GM21723 (cell line): ENCODE results near the gene HMG20B.
"Not testable (repeated sequence)": the region's sequence is repeated elsewhere in the genome, so short reads cannot be mapped to it uniquely, and the experiment has no call there.

ENCODE experiments used
- ATAC-seq: cut with Tn5 transposase; IDR thresholded peaks from one replicate; pipeline ENCODE4 v1.9.1; 2021; ENCODE audit warnings: mild to moderate bottlenecking, moderate library complexity; ENCODE audit not compliant: unreplicated experiment

The HMG20B gene

GRCh38 chr19:3578390-3578789, 5.6 kb downstream of the HMG20B start:
- no peak for ATAC-seq

DNA sequence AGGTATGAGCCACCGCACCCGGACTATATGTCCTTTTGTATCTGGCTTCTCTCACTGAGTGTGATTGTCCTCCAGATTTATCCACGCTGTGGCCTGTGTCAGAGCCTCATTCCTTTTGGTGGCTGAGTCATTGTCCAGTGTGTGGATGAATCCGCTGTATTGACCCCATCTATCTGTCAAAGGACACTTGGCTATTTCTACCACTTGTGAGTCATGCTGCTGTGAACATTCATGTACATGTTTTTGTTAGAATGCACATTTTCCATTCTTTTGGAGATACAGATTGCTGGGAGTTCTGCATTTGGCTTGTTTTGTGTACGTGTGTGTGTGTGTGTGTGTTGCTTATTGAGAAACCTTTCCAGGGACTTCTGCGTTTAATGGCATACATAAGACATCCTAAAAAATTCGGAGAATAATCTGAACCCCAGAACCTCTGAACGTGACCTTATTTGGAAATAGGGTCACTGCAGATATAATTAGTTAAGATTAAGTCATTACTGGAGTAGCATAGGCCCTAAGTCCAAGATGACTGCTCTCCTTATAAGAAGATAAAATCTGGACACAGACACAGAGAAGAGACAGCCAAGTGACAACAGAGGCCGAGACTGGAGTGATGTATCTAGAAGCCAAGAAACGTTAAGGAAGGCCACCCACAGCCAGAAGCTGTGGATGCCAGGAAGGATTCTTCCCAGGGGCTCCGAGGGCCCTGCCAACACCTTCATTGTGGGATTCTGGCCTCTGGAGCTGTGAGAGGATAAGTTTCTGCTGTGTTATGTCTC, 7.6 kb downstream of the HMG20B start:
- no peak for ATAC-seq

GRCh38 chr19:3581792-3582191, 9.0 kb downstream of the HMG20B start:
- ATAC-seq = not testable (repeated sequence)

DNA sequence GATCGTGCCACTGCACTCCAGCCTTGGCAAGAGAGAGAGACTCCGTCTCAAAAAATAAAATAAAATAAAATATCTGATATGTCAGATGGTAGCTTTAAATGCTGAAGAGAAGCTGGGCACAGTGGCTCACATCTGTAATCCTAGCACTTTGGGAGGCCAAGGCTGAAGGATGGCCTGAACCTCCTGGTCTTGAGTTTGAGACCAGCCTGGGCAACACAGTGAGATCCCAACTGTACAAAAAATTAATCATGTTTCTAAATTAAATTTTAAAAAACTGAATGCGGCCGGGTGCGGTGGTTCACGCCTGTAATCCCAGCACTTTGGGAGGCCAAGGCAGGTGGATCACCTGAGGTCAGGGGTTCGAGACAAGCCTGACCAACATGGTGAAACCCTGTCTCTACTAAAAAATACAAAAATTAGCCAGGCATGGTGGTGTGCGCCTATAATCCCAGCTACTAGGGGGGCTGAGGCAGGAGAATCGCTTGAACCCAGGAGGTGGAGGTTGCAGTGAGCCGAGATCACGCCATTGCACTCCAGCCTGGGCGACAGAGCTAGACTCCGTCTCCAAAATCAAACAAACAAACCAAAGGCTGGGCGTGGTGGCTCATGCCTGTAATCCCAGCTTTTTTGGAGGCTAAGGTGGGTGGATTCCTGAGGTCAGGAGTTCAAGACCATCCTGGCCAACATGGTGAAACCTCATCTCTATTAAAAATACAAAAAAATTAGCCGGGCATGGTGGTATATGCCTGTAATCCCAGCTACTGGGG, 11.5 kb downstream of the HMG20B start:
- ATAC-seq = not testable (repeated sequence)

- ATAC-seq = no peak
Measured at GRCh38 chr19:3585301-3586126, 12.8 kb downstream of the HMG20B start, which contains the start of gene GIPC3. GIPC3 (plus strand) TSS chr19:3585478; CDS start chr19:3585598, 120 bp downstream.

DNA sequence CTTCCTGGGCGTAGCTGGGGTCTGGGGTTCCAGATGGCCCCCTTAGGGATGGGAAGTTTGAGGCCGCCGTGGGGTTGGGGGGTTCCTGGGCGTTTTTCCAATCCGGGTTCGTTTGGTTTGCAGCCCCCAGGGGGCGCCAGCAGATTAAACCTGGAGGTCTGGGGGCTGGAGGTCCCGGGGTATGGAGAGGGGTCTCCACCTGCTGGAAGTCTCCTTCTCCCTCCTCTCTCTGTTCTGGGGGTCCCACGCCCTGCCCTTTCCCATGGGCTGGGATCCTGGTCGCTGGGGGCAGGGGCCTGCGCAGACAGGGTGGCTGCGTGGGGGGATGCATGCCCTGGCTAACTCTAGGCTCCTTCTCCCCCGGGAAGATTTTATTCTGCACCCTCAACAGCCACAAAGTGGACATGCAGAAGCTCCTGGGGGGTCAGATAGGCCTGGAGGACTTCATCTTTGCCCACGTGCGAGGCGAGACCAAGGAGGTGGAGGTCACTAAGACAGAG, 13.4 kb downstream of the HMG20B start:
- ATAC-seq = no peak

DNA sequence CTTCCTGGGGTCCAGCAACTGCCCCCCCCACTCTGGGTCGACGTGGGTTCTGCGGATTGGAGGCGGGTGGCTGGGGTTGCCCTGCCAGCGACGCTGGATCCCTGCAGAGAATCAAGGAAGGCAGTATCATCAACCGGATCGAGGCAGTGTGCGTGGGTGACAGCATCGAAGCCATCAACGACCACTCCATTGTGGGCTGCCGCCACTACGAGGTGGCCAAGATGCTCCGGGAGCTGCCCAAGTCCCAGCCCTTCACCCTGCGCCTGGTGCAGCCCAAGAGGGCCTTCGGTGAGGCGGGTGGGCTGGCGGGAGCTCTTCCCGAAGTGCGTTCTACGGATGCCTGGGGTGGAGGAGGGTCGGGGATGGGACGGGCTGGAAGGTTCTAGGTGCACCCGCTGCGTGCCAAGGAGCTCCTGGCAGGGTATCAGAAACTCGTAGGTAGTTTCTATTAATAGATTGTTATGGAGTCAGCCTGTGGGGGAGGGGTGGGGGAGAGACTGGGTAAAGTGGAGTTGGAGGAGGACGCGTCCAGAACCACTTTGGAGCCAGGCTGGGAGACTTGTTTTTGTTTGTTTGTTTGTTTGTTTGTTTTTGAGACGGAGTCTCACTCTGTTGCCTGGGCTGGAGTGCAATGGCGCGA, 14.1 kb downstream of the HMG20B start:
- no peak for ATAC-seq

DNA sequence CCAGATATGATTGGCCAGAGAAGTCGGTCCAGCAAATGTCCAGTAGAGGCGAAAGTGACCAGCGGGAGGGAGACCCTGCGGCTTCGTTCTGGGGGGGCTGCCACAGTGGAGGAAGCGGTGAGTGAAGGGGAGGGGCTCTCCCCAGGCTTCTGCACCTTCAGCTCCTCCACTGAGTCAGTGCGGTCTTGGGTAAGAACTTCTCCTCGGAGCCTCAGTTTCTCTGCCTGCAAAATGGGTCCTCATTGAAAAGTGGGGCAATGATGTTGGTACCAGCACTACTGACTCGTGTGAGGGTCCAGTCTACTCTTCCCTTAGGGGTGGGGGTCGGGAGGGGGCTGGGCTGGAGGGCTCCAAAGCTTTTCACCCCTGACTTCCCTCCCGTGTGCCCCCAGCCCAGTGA, 16.7 kb downstream of the HMG20B start:
- ATAC-seq = no peak

GRCh38 chr19:3589949-3590348, 17.2 kb downstream of the HMG20B start:
- ATAC-seq = no peak

GRCh38 chr19:3590991-3591659, 18.4 kb downstream of the HMG20B start:
- ATAC-seq = no peak

- no peak for ATAC-seq
Measured at GRCh38 chr19:3591876-3592613, 19.3 kb downstream of the HMG20B start.

GRCh38 chr19:3593156-3593555, 20.4 kb downstream of the HMG20B start:
- ATAC-seq = no peak

DNA sequence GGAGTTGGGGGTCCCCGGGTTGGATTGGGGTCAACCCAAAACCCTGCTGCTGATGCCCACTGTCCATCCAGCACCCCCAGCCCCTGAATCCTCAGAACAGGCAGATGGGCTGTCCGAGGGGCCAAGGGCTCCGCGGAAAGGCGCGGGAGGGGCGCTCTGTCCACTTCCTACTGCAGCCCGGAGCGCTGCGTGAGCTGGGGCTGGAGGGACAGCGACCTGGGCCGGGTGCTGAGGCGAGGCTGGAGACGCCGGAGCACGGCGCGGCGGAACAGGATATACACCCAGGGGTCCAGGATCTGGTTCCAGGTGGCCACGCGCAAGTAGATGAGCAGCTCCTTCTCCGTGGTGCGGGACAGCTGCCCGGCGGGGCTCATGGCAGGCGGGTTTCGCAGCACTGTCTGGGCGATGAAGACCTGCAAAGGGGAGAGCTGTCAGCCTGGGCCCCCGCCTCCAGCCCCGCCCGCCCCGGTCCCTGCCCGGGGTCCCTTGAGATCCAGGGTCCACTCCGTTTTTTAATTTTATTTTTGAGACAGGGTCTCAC, 22.8 kb downstream of the HMG20B start:
- no peak for ATAC-seq

DNA sequence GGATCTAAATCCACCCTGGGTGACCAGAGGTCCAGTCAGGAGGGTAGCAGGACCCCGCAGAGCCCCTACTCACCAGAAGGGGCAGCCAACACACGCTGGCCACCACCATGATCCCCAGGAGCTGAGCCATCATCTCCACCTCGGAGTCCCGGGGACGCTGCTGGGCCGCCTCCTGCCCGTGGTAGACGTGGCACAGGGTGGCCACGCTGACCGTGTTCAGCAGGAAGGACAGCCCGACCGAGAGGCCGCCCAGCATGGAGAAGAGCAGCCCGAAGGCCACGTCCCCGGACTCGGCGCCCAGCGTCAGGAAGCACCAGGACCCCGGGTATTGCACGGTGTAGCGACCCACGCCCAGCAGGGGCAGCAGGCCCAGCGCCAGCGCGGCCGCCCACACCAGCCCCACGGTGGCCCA, 27.0 kb downstream of the HMG20B start:
- ATAC-seq = no peak

DNA sequence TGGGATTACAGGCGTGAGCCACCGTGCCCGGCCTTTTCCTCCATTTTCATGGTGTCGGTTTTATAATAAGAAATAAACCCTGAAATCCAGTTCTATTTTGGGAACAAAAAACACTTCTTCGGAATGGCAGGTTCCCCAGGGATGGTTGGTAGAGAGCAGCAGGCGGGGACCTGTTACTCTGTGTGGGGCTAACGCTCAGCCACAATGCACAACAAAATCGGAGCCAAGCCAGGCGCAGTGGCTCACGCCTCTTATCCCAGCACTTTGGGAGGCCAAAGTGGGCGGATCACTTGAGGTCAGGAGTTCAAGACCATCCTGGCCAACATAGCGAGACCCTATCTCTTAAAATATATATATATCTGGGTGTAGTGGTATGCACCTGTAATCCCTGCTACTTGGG, 28.3 kb downstream of the HMG20B start:
- no peak for ATAC-seq

GRCh38 chr19:3603121-3603811, 30.5 kb downstream of the HMG20B start:
- no peak for ATAC-seq

DNA sequence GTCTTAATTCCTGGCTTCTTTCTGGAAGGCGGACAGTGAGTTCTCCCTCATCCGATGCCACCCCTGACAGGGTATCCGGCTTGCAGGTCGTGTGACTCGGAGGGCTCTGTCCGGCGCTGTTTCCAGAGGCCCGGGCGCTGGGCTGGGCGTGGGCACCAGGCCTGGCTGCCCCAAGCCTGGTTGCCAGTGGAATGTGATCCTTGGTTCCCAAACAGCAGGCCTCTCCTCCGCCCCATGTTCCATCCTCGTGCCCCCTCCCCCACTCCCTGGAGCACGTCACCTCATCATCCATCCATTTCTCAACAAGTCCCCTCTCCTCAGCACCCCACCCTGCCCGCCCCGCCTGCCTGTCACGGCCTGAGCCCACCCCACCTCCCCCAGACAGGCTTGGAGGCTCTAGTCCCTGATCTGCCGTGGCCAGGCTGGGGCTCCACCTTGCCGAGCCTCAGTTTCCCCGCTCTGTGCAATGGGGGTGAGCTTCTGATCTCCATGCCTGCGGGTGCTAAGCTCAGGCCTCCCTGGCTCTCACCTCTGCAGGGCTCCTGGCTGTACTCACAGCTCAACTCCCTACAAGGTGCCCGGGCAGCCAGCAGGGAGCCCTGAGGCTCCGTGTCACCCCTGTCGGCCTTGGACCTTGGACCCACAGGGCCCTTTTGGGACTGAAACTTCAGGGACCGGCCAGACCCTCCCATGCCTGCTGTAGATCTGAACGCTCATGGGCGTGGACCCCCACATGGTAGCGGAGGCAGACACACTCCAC, 31.7 kb downstream of the HMG20B start:
- ATAC-seq = no peak

DNA sequence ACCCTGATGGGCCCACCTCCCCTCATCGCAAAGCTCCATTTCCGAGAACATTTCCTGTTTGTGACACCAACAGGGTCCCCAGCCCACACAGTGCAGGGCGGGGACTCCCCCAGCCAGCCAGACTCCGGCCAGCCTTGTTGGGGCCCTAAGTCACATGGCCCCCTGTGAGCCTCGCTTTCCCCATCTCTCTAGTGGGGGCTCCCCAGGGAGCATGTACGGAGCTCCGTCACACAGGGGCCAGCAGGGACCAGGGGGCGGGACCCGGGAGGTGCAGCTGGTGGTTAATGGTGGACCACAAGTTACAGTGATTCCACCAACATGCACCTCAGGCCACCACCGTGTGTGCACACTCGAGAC, 32.2 kb downstream of the HMG20B start:
- ATAC-seq = no peak
